Activated CD4-positive, alpha-beta T cell treated with anti-CD3 and anti-CD28 coated beads for 1 hour (primary cell): Measurements from ENCODE around the gene IFNA13.

ENCODE experiments used
- DNase-seq: peaks from one replicate; pipeline ENCODE4 v3.0.0-alpha.2; 2020

IFNA13 gene

GRCh38 chr9:21357479-21358460 lies 10.1 kb downstream of the IFNA13 start:
- no peak for DNase-seq

GRCh38 chr9:21350787-21351186 lies 17.1 kb downstream of the IFNA13 start, which contains the start of gene IFNA6:
Gene IFNA6, minus strand, starts transcription at chr9:21350887. Its CDS starts 0 bp downstream, at chr9:21350887.
- DNase-seq, result no peak

- no peak for DNase-seq
These were observed 19.4 kb downstream of the IFNA13 start for GRCh38 chr9:21348430-21348970.

GRCh38 chr9:21340735-21341134 lies 27.1 kb downstream of the IFNA13 start:
- no peak for DNase-seq

- no peak for DNase-seq
These were observed 31.4 kb downstream of the IFNA13 start for GRCh38 chr9:21336457-21336856.

- peak; percentile 75 for DNase-seq
These were observed 32.9 kb downstream of the IFNA13 start, which contains the start of gene KLHL9 for GRCh38 chr9:21334701-21335632. Gene KLHL9, minus strand, starts transcription at chr9:21335404. Its CDS starts 545 bp downstream, at chr9:21334859.

- DNase-seq, result no peak
These were observed 34.6 kb downstream of the IFNA13 start for GRCh38 chr9:21333226-21333625.

- no peak for DNase-seq
These were observed 36.0 kb downstream of the IFNA13 start for GRCh38 chr9:21331676-21332402.

GRCh38 chr9:21326526-21327139 lies 41.2 kb downstream of the IFNA13 start:
- no peak for DNase-seq

GRCh38 chr9:21324047-21324446 lies 43.8 kb downstream of the IFNA13 start:
- no peak for DNase-seq

GRCh38 chr9:21322911-21323461 lies 44.9 kb downstream of the IFNA13 start:
- DNase-seq, result no peak

- no peak for DNase-seq
These were observed 47.4 kb downstream of the IFNA13 start for GRCh38 chr9:21320465-21320864.

- DNase-seq, result no peak
These were observed 49.6 kb downstream of the IFNA13 start for GRCh38 chr9:21317956-21318923.
